Fibroblast of lung (primary cell): ENCODE results near the gene LPIN1. TPM values are rescaled to one million over a fixed set of nuclear protein-coding genes. Genes with fewer than 3 reads are reported as not detected.
"Not testable (repeated sequence)": the region's sequence is repeated elsewhere in the genome, so short reads cannot be mapped to it uniquely, and the experiment has no call there.

Source experiments
- DNase-seq, 2 donors: peaks; one replicate each; pipeline versions ENCODE4 v3.0.0 to v3.0.0-alpha.2; 2010; ENCODE audit warnings: low read depth in 2 of 2
- H2AFZ ChIP-seq: 2 replicates; pipeline ENCODE4 v1.5.1; 2012; ENCODE audit warnings: low read length, control low read depth, inconsistent platforms
- H3K27ac ChIP-seq: 2 replicates; pipeline ENCODE4 v1.5.1; 2011; ENCODE audit warnings: low read length, control low read depth; ENCODE audit not compliant: insufficient read depth
- H3K27me3 ChIP-seq: 2 replicates; pipeline ENCODE4 v1.5.1; 2011; ENCODE audit warnings: mild to moderate bottlenecking, low read length; ENCODE audit not compliant: control insufficient read depth, insufficient read depth
- H3K36me3 ChIP-seq: 2 replicates; pipeline ENCODE4 v1.5.1; 2011; ENCODE audit warnings: low read length; ENCODE audit not compliant: control insufficient read depth, insufficient read depth
- H3K4me1 ChIP-seq: 2 replicates; pipeline ENCODE4 v1.5.1; 2011; ENCODE audit warnings: low read length; ENCODE audit not compliant: control insufficient read depth, insufficient read depth; ENCODE audit errors: extremely low read depth
- H3K4me2 ChIP-seq: 2 replicates; pipeline ENCODE4 v1.5.1; 2011; ENCODE audit warnings: low read length, control low read depth; ENCODE audit not compliant: insufficient read depth; ENCODE audit errors: extremely low read depth
- H3K4me3 ChIP-seq, 4 experiments: fragments of 200-600 bp in 1 of 4; sonication (generic) in 1 of 4; replicated peaks in 1 of 4; 2 replicates each; pipeline ENCODE4 v1.5.1; 2011 to 2016; ENCODE audit warnings: low read length in 4 of 4, low read depth in 3 of 4, mild to moderate bottlenecking in 3 of 4, control low read depth in 2 of 4, inconsistent platforms in 1 of 4, mixed read lengths in 1 of 4; ENCODE audit not compliant: insufficient read depth in 1 of 4; ENCODE audit errors: control extremely low read depth in 1 of 4
- H3K79me2 ChIP-seq: 2 replicates; pipeline ENCODE4 v1.5.1; 2012; ENCODE audit warnings: mild to moderate bottlenecking, low read length, inconsistent platforms; ENCODE audit not compliant: control insufficient read depth, insufficient read depth
- H3K9ac ChIP-seq: 2 replicates; pipeline ENCODE4 v1.5.1; 2011; ENCODE audit warnings: mild to moderate bottlenecking, low read length, control low read depth; ENCODE audit not compliant: insufficient read depth
- H3K9me3 ChIP-seq: 2 replicates; pipeline ENCODE4 v1.5.1; 2012; ENCODE audit warnings: low read depth, low read length; ENCODE audit not compliant: control insufficient read depth, insufficient read depth
- H4K20me1 ChIP-seq: 2 replicates; pipeline ENCODE4 v1.5.1; 2011; ENCODE audit warnings: low read length; ENCODE audit not compliant: control insufficient read depth, insufficient read depth; ENCODE audit errors: extremely low read depth
- CTCF ChIP-seq, 2 donors: IDR thresholded peaks in 1 of 2; conservative IDR thresholded peaks in 1 of 2; 1 replicate in 1 of 2; 2 replicates in 1 of 2; pipeline ENCODE4 v1.5.1; 2011 to 2012; ENCODE audit warnings: low read length in 2 of 2, control low read depth in 1 of 2, inconsistent platforms in 1 of 2, low read depth in 1 of 2, mild to moderate bottlenecking in 1 of 2
- EZH2 ChIP-seq: IDR thresholded peaks from 2 replicates; pipeline ENCODE4 v1.5.1; 2012; ENCODE audit warnings: low read length, control low read depth, mild to moderate bottlenecking; ENCODE audit errors: missing control alignments
- polyA plus RNA-seq, 2 donors: library from polyadenylated mRNA; depleted of rRNA in 1 of 2; stranded (reverse) in 1 of 2; unstranded in 1 of 2; fragments of >200 nt; gene quantifications; 2 replicates each; pipeline ENCODE4 v1.2.1, GENCODE V29; 2011 to 2012; ENCODE audit warnings: missing spikeins in 1 of 2
- total RNA-seq: library from RNA; depleted of rRNA; stranded (reverse); fragments of >200 nt; gene quantifications from 2 replicates; pipeline ENCODE4 v1.2.1, GENCODE V29; 2014

The LPIN1 gene
- total and polyA plus RNA-seq, 2 donors (not counting 1 experiment from before 2014, with no cell fraction given), result 87.8 to 205 TPM

DNA sequence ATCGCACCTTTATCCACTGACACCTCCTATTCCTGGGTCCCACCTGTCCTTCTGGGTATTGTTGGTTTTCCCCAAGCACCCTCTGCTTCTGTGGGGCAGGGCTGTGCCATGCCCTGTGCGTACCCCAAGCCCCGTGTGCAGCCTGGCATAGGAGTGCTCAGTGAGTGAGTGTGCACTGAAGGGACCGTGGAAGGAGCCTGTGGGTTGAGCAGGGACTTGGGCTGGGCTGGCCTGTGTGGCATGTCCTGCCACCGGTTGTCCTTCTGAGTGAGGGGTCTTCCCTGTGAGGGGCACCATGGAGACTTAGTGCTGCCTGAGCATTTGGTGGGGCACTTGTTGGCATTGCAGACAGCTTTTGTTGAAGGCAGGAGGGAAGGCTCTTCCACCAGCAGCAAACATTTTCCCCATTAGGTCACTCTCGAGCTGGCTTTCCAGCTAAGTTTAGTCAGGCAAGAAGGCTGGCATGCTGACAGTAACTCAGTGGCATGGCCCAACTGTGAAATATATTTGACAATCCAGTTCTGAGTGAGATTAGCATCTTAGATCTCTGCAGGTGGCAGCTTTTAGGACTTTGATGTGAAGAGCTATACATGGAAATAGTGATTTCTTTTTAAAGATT, 64.7 kb downstream of the LPIN1 start:
- Histone ChIP-seq H4K20me1 (no peaks in the 10 kb centered on the region), H3K4me1 (no peaks in the 10 kb centered on the region), H3K4me3 (no peak overlapping the region), H2AFZ (no peak overlapping the region), H3K9me3 (no peaks in the 10 kb centered on the region), H3K4me2 (no peak overlapping the region), H3K36me3 (peaks cover 42% of the 10 kb centered on the region), H3K27ac (no peak overlapping the region), H3K27me3 (no peaks in the 10 kb centered on the region), H3K9ac (no peak overlapping the region), H3K79me2 (no peaks in the 10 kb centered on the region)
- no peak for DNase-seq
- TF ChIP-seq CTCF (conservative IDR thresholded peaks at IDR 0.05 in 1 of 2, IDR thresholded peaks at IDR 0.05 in 1 of 2; ENCODE audit: low read depth in 1 of 2, low read length in 2 of 2) (no peak), EZH2 (no peak)

DNA sequence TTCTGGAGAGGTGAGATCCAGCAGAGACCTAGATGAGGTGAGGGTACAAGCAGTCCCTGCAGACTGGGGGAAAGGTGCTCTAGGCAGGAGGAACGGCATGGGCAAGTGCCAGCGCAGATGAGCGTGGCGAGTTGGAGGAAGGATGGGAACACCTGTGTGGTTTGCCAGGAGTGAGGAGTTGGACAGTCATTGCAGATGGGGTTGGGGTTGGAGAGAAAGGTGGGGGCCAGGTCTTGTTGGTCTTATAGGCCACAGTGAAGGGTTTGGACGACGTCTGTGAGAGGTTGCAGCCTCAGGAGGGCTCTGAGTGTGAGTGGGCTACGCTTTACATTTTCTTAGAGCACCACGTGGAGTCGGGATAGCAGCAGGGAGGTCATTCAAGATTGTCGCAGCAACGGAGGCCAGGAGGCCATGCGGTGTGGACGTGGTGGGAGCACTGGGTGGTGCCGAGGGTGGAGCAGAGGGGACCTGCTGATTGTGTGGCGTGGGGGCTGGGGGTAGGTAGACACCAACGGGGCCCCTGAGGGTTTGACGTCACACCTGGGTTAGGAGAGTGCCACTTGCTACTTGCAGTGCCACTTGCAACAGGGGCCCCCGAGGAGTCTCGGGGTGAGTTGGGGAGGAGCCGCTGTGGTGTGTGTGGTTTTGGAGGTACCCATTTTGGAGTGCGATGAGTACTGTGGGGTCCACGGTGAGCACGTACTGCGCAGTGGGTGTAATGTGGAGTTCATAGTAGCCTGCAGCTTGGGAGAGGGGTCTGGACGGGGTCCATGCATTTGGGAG, 66.2 kb downstream of the LPIN1 start:
- Histone ChIP-seq H3K4me1 (no peaks in the 10 kb centered on the region), H3K9me3 (no peaks in the 10 kb centered on the region), H3K4me2 (no peak overlapping the region), H4K20me1 (no peaks in the 10 kb centered on the region), H3K4me3 (no peak overlapping the region), H2AFZ (no peak overlapping the region), H3K79me2 (no peaks in the 10 kb centered on the region), H3K36me3 (peaks cover 37% of the 10 kb centered on the region), H3K27me3 (no peaks in the 10 kb centered on the region), H3K9ac (no peak overlapping the region), H3K27ac (no peak overlapping the region)
- no peak for DNase-seq
- no peak for TF ChIP-seq CTCF (conservative IDR thresholded peaks at IDR 0.05 in 1 of 2, IDR thresholded peaks at IDR 0.05 in 1 of 2; ENCODE audit: low read depth in 1 of 2, low read length in 2 of 2)
- no peak for TF ChIP-seq EZH2

- DNase-seq, H3K4me2 ChIP-seq, H3K4me3 ChIP-seq, H3K4me1 ChIP-seq, H3K9me3 ChIP-seq, H3K27me3 ChIP-seq, H3K9ac ChIP-seq, H2AFZ ChIP-seq, H4K20me1 ChIP-seq, H3K79me2 ChIP-seq, H3K27ac ChIP-seq: not testable (repeated sequence)
- peaks cover 37% of the 10 kb centered on the region for H3K36me3 ChIP-seq
Observed at GRCh38 chr2:11813345-11813744, 66.9 kb downstream of the LPIN1 start.
